Endothelial cell (in vitro differentiated cells): ENCODE data around the gene IGLL1. TPM values are rescaled to one million over a fixed set of nuclear protein-coding genes. Genes with fewer than 3 reads are reported as not detected.

ENCODE experiments used
- DNase-seq: peaks from one replicate; pipeline ENCODE4 v3.0.0; 2021; ENCODE audit warnings: low spot score
- H3K27ac Mint-ChIP-seq: one replicate; pipeline ENCODE4 v1.8.0; 2021; ENCODE audit warnings: mixed read lengths, inconsistent platforms; ENCODE audit not compliant: unreplicated experiment
- H3K27me3 Mint-ChIP-seq: one replicate; pipeline ENCODE4 v1.8.0; 2021; ENCODE audit warnings: mild to moderate bottlenecking, moderate library complexity, mixed read lengths, inconsistent platforms; ENCODE audit not compliant: unreplicated experiment
- H3K36me3 Mint-ChIP-seq: one replicate; pipeline ENCODE4 v1.8.0; 2021; ENCODE audit warnings: mild to moderate bottlenecking, low read depth, mixed read lengths, inconsistent platforms; ENCODE audit not compliant: unreplicated experiment
- H3K4me1 Mint-ChIP-seq: one replicate; pipeline ENCODE4 v1.8.0; 2021; ENCODE audit warnings: mild to moderate bottlenecking, mixed read lengths, inconsistent platforms; ENCODE audit not compliant: unreplicated experiment
- H3K4me3 Mint-ChIP-seq: one replicate; pipeline ENCODE4 v1.8.0; 2021; ENCODE audit warnings: mild to moderate bottlenecking, mixed read lengths, inconsistent platforms; ENCODE audit not compliant: unreplicated experiment
- H3K9me3 Mint-ChIP-seq: one replicate; pipeline ENCODE4 v1.8.0; 2021; ENCODE audit warnings: mixed read lengths, inconsistent platforms; ENCODE audit not compliant: unreplicated experiment
- CTCF ChIP-seq: fragments of 200-600 bp; sonication (generic); IDR thresholded peaks from one replicate; pipeline ENCODE4 v1.5.0; 2021; ENCODE audit warnings: antibody characterized with exemption; ENCODE audit not compliant: unreplicated experiment
- total RNA-seq: library from RNA; stranded (reverse); fragmentation: NEBNext Ultra II Directional; extraction: Animal tissue kit (Norgen Biotek cat#: 25700); gene quantifications from one replicate; pipeline ENCODE4 v1.2.1, GENCODE V29; 2021; ENCODE audit not compliant: unreplicated experiment

Gene IGLL1
- total RNA-seq, 1 donor from 2014 or later = not detected

GRCh38 chr22:23534201-23534850 is 45.8 kb downstream of the IGLL1 start:
- Mint-ChIP-seq H3K4me1 (peaks cover 67% of the 10 kb centered on the region), H3K4me3 (no peak overlapping the region), H3K27ac (peak overlapping the region; percentile 30), H3K36me3 (no peaks in the 10 kb centered on the region), H3K9me3 (no peaks in the 10 kb centered on the region), H3K27me3 (peaks cover 8% of the 10 kb centered on the region)
- no peak for TF ChIP-seq CTCF
- DNase-seq = no peak

GRCh38 chr22:23533771-23534191 is 46.3 kb downstream of the IGLL1 start:
- TF ChIP-seq CTCF = no peak
- no peak for DNase-seq
- peaks cover 65% of the 10 kb centered on the region for H3K4me1 Mint-ChIP-seq
- H3K27ac Mint-ChIP-seq = peak overlapping the region; percentile 62
- no peaks in the 10 kb centered on the region for H3K36me3 Mint-ChIP-seq
- H3K9me3 Mint-ChIP-seq = no peaks in the 10 kb centered on the region
- H3K4me3 Mint-ChIP-seq = no peak overlapping the region
- peaks cover 13% of the 10 kb centered on the region for H3K27me3 Mint-ChIP-seq

GRCh38 chr22:23533328-23533762 is 46.7 kb downstream of the IGLL1 start:
- peak; percentile 84 for DNase-seq
- Mint-ChIP-seq H3K27ac (peak overlapping the region; percentile 62), H3K9me3 (no peaks in the 10 kb centered on the region), H3K4me1 (peaks cover 62% of the 10 kb centered on the region), H3K27me3 (peaks cover 13% of the 10 kb centered on the region), H3K36me3 (no peaks in the 10 kb centered on the region), H3K4me3 (peak overlapping the region; percentile 47)
- peak; percentile 69 for TF ChIP-seq CTCF

- H3K27me3 Mint-ChIP-seq = peaks cover 13% of the 10 kb centered on the region
- H3K9me3 Mint-ChIP-seq = no peaks in the 10 kb centered on the region
- H3K36me3 Mint-ChIP-seq = no peaks in the 10 kb centered on the region
- H3K4me3 Mint-ChIP-seq = no peak overlapping the region
- H3K4me1 Mint-ChIP-seq = peaks cover 56% of the 10 kb centered on the region
- DNase-seq = no peak
- no peak for TF ChIP-seq CTCF
- H3K27ac Mint-ChIP-seq = peak overlapping the region; percentile 63
Observed at GRCh38 chr22:23532731-23533130, 47.4 kb downstream of the IGLL1 start.

- Mint-ChIP-seq H3K36me3 (no peaks in the 10 kb centered on the region), H3K4me1 (peaks cover 54% of the 10 kb centered on the region), H3K9me3 (no peaks in the 10 kb centered on the region), H3K27me3 (peaks cover 14% of the 10 kb centered on the region), H3K27ac (peak overlapping the region; percentile 77), H3K4me3 (no peak overlapping the region)
- DNase-seq = no peak
- no peak for TF ChIP-seq CTCF
Observed at GRCh38 chr22:23531966-23532705, 48.0 kb downstream of the IGLL1 start.
